ENCODE results near the gene SLC9A7.

SLC9A7 gene

DNA sequence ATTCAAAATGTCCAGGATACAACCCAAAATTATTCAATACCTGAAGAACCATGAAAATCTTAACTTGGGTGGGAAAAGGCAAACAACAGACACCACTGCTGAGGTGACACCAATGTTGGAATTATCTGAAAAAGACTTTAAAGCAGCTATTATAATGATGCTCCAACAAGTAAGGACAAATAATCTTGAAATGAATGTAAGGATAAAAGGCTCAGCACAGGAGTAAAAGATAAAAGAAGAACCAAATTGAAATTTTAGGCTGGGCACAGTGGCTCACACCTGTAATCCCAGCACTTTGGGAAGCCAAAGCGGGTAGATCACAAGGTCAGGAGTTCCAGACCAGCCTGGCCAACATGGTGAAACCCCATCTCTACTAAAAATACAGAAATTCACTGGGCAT, 4.0 kb upstream of the SLC9A7 start:
- H3K27ac ChIP-seq: no peak overlapping the region
- no peak for TF ChIP-seq CTCF (conservative IDR thresholded peaks at IDR 0.05)

- TF ChIP-seq CTCF (conservative IDR thresholded peaks at IDR 0.05): peak; percentile 58
- H3K27ac ChIP-seq: peak overlapping the region; percentile 87
Observed at GRCh38 chrX:46759645-46759974, 692 bp upstream of the SLC9A7 start.

GRCh38 chrX:46758163-46758955, 559 bp downstream of the SLC9A7 start:
- peak overlapping the region; percentile 87 for H3K27ac ChIP-seq
- TF ChIP-seq CTCF (conservative IDR thresholded peaks at IDR 0.05): no peak

GRCh38 chrX:46757593-46757992, 1.3 kb downstream of the SLC9A7 start:
- TF ChIP-seq CTCF (conservative IDR thresholded peaks at IDR 0.05): no peak
- H3K27ac ChIP-seq: peak overlapping the region; percentile 87

DNA sequence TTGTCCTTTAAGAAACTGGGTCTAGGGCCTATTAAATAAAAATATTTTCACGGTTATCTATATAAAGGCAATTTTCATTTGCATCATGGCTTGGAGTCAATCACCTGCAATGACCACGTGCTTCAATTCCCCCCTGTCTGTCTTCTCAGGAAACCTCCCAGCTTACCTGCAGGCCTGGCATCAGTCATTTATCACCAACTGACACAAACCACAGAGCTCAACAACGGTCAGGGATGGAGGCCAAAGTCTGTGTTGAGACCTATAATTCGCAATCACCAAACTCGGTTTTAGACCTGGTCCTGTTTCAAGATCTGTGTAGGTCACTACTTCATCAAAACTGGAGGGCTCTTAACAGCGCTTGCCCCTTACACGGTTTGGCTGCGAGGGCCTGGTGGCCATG, 1.9 kb downstream of the SLC9A7 start:
- no peak for TF ChIP-seq CTCF (conservative IDR thresholded peaks at IDR 0.05)
- peak overlapping the region; percentile 87 for H3K27ac ChIP-seq

- TF ChIP-seq CTCF (conservative IDR thresholded peaks at IDR 0.05): no peak
- H3K27ac ChIP-seq: peak overlapping the region; percentile 51; the same call in 1 of the 2 replicates
Observed at GRCh38 chrX:46755671-46756070, 3.2 kb downstream of the SLC9A7 start.

DNA sequence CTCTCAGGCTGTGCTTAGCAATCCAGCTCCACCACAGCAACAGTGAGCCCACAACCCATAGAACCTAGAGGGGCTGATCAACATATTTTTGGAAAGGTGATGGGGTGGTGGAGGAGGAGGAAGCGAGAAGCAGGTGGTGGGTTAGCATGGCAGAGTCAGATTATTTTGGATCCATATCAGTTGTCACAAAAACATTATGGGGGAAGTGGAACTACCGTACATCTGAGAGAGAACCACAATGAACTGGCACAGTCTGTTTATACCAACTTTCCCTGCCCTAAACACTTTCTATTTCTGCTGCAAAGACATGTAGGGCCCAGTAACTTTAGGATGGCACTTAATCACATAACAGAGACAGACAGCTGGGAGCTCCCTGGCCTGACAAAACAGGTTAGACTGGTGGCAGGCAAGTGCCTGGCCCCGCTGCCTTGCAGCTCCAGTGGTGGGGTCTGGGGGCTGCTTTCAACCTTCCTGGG, 4.3 kb downstream of the SLC9A7 start:
- H3K27ac ChIP-seq: peak overlapping the region; percentile 51

More for the DNA sequence above, 4.3 kb downstream of the SLC9A7 start:
- no peak for TF ChIP-seq CTCF (conservative IDR thresholded peaks at IDR 0.05)

All from VCaP (cell line).